Ectodermal cell (in vitro differentiated cells): ENCODE data around the gene OST4.

Experiments
- H3K27ac ChIP-seq: 2 replicates; pipeline ENCODE4 v1.7.0; 2013; ENCODE audit warnings: mild to moderate bottlenecking, low read depth, low read length; ENCODE audit not compliant: insufficient read depth, poor library complexity, severe bottlenecking
- H3K27me3 ChIP-seq: 2 replicates; pipeline ENCODE4 v1.7.0; 2013; ENCODE audit warnings: mild to moderate bottlenecking, low read length; ENCODE audit not compliant: insufficient read depth, control insufficient read depth, poor library complexity, severe bottlenecking
- H3K36me3 ChIP-seq: one replicate; pipeline ENCODE4 v1.7.0; 2013; ENCODE audit warnings: low read length; ENCODE audit not compliant: control insufficient read depth, insufficient read depth
- H3K4me1 ChIP-seq: one replicate; pipeline ENCODE4 v1.7.0; 2013; ENCODE audit warnings: low read length; ENCODE audit not compliant: control insufficient read depth, insufficient read depth
- H3K4me3 ChIP-seq: 2 replicates; pipeline ENCODE4 v1.7.0; 2013; ENCODE audit warnings: low read depth, low read length, control low read depth; ENCODE audit not compliant: insufficient read depth
- H3K9me3 ChIP-seq: 2 replicates; pipeline ENCODE4 v1.7.0; 2013; ENCODE audit warnings: mild to moderate bottlenecking, low read length, moderate library complexity; ENCODE audit not compliant: control insufficient read depth
- WGBS, 2 experiments: methylation state at CpG; one replicate each; pipeline ENCODE4 v1.1.7; 2013; ENCODE audit warnings: missing lambda C conversion rate in 2 of 2; 5-methylcytosine and 5-hydroxymethylcytosine counted together

The OST4 gene

GRCh38 chr2:27025281-27025800, 46.1 kb downstream of the OST4 start:
- Histone ChIP-seq H3K4me3 (no peak overlapping the region), H3K36me3 (peaks cover 5% of the 10 kb centered on the region), H3K4me1 (peaks cover 3% of the 10 kb centered on the region), H3K27me3 (no peaks in the 10 kb centered on the region), H3K27ac (no peak overlapping the region), H3K9me3 (no peaks in the 10 kb centered on the region)
- 93 to 96% methylated on average over 13 of the region's 13 CpGs for WGBS, 2 experiments

GRCh38 chr2:27024812-27025211, 46.6 kb downstream of the OST4 start:
- Histone ChIP-seq H3K27ac (no peak overlapping the region), H3K4me1 (peaks cover 3% of the 10 kb centered on the region), H3K9me3 (no peaks in the 10 kb centered on the region), H3K36me3 (peaks cover 5% of the 10 kb centered on the region), H3K4me3 (no peak overlapping the region), H3K27me3 (no peaks in the 10 kb centered on the region)
- 89 to 93% methylated on average over 12 of the region's 12 CpGs for WGBS, 2 experiments

- Histone ChIP-seq H3K36me3 (peaks cover 5% of the 10 kb centered on the region), H3K27me3 (no peaks in the 10 kb centered on the region), H3K27ac (no peak overlapping the region), H3K4me3 (no peak overlapping the region), H3K4me1 (peaks cover 3% of the 10 kb centered on the region), H3K9me3 (no peaks in the 10 kb centered on the region)
- 65 to 71% methylated on average over 18 of the region's 18 CpGs for WGBS, 2 experiments
Observed at GRCh38 chr2:27024188-27024587, 47.3 kb downstream of the OST4 start.

GRCh38 chr2:27023740-27024139, 47.7 kb downstream of the OST4 start:
- Histone ChIP-seq H3K9me3 (no peaks in the 10 kb centered on the region), H3K27me3 (no peaks in the 10 kb centered on the region), H3K4me1 (peaks cover 3% of the 10 kb centered on the region), H3K27ac (no peak overlapping the region), H3K36me3 (peaks cover 5% of the 10 kb centered on the region), H3K4me3 (no peak overlapping the region)
- 92 to 93% methylated on average over 7 of the region's 7 CpGs for WGBS, 2 experiments

GRCh38 chr2:27021253-27022049, 50.0 kb downstream of the OST4 start:
- 87 to 91% methylated on average over 11 of the region's 11 CpGs for WGBS, 2 experiments
- Histone ChIP-seq H3K36me3 (peaks cover 5% of the 10 kb centered on the region), H3K27me3 (no peaks in the 10 kb centered on the region), H3K4me3 (no peak overlapping the region), H3K9me3 (no peaks in the 10 kb centered on the region), H3K27ac (no peak overlapping the region), H3K4me1 (peaks cover 6% of the 10 kb centered on the region)
